T-helper 1 cell (primary cell): ENCODE measurements around the gene MFSD2B.
A peak's percentile ranks its signal among the peaks of the same experiment; 100 is the strongest.
"Not testable (repeated sequence)": the region's sequence is repeated elsewhere in the genome, so short reads cannot be mapped to it uniquely, and the experiment has no call there.

Experiments used
- DNase-seq, 5 donors: peaks; one replicate each; pipeline ENCODE4 v3.0.0-alpha.2; 2012 to 2020
- total RNA-seq, 4 donors: gene quantifications; one replicate each; lab custom pipeline; 2026; lab: John Stamatoyannopoulos, UW

Gene MFSD2B, protein sequence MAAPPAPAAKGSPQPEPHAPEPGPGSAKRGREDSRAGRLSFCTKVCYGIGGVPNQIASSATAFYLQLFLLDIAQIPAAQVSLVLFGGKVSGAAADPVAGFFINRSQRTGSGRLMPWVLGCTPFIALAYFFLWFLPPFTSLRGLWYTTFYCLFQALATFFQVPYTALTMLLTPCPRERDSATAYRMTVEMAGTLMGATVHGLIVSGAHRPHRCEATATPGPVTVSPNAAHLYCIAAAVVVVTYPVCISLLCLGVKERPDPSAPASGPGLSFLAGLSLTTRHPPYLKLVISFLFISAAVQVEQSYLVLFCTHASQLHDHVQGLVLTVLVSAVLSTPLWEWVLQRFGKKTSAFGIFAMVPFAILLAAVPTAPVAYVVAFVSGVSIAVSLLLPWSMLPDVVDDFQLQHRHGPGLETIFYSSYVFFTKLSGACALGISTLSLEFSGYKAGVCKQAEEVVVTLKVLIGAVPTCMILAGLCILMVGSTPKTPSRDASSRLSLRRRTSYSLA
- 0 to 0.46 (median 0.20) reads per million in 4 donors for total RNA-seq

- no peak for DNase-seq
These were observed at the start of gene MFSD2B for GRCh38 chr2:24009680-24010476. Gene MFSD2B, plus strand, starts transcription at chr2:24010085. Its CDS starts 12 bp downstream, at chr2:24010097.

- no peak for DNase-seq
These were observed 42.0 kb upstream of the MFSD2B start for GRCh38 chr2:23967846-23968245.

- no peak for DNase-seq
These were observed 33.0 kb upstream of the MFSD2B start for GRCh38 chr2:23976883-23977282.

DNA sequence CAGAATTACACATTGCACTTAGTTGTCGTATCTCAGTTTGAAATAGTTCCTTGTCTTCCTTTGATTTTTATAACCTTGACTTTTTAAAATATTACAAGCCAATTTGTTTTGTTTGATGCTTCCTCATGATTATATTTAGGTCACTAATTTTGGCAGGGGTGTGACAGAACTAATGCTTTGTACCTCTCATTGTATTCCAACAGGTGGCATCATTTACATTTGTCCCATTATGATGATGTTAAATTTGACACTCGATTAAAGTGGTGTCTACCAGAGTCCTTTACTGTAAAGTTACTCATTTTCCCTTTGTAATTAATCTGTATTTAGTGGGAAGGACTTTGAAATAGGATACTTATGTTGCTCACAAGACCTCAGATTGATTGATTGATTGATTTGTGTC, 21.5 kb upstream of the MFSD2B start:
- peak in 1 of 5 donors; percentile 7 for DNase-seq

GRCh38 chr2:23992931-23993330, 17.0 kb upstream of the MFSD2B start:
- no peak for DNase-seq

DNA sequence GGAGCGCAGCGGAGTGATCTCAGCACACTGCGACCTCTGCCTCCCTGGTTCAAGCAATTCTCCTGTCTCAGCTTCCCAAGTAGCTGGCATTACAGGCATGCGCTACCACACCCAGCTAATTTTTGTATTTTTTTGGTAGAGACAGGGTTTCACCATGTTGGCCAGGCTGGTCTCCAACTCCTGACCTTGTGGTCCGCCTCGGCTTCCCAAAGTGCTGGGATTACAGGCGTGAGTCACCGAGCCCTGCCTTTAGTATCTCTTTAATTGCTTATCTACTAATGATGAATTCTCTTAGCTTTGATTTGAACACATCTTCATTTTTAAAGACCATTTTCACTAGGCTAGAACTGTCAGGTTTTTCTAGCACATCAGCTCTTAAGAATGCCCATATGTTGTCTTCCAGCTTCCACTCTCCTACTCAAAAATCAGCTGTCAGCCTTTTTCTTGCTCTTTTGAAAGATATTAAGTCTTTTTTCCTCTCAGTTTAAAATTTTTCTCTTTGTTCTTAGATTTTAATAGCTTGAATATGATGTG, 16.1 kb upstream of the MFSD2B start:
- no peak for DNase-seq

- no peak for DNase-seq
These were observed 15.3 kb upstream of the MFSD2B start for GRCh38 chr2:23994567-23994966.

- DNase-seq: no peak
These were observed 2.2 kb upstream of the MFSD2B start for GRCh38 chr2:24007693-24008092.

DNA sequence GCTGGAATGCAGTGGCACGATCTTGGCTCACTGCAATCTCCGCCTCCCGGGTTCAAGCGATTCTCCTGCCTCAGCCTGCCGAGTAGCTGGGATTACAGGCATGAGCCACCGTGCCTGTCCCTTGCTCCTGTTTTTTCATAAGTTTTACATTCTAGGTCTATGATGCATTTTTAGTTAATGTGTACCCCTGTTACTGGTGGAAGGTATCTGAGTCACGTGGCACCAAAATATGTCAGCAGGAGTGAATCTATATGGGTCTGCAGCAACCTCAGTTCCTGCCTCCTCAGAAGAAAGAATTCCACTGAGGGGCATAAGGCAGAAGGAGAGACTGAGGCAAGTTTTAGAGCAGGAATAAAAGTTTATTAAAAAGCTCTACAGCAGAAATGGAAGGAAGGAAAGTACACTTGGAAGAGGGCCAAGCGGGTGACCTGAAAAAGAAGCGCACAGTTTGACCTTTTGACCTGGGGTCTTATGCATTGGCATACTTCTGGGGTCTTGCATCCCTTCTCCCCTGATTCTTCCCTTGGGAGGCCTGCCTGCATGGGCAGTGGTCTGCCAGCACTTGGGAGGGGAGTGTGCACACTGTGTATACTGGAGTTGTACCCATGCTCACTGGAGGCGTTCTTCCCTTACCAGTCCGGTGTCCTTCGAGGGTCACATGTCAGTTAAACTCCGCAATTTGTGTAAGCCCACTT, 1.1 kb upstream of the MFSD2B start:
- DNase-seq: no peak

DNA sequence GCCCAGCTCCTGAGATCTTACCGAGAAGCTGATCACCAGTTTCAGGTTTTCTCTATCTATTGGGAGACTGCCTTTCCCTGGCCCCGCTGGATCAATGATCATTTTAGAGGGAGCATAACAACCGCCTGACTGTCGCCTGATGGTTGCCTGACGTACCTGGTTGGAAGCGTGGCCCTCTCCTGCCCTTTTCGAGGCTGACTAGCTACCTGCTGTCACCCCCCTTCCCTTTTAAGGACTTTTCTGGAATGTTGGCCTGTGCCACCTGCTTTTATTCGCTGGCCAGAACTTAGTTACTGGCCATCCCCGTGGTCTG, 562 bp upstream of the MFSD2B start:
- no peak for DNase-seq

DNA sequence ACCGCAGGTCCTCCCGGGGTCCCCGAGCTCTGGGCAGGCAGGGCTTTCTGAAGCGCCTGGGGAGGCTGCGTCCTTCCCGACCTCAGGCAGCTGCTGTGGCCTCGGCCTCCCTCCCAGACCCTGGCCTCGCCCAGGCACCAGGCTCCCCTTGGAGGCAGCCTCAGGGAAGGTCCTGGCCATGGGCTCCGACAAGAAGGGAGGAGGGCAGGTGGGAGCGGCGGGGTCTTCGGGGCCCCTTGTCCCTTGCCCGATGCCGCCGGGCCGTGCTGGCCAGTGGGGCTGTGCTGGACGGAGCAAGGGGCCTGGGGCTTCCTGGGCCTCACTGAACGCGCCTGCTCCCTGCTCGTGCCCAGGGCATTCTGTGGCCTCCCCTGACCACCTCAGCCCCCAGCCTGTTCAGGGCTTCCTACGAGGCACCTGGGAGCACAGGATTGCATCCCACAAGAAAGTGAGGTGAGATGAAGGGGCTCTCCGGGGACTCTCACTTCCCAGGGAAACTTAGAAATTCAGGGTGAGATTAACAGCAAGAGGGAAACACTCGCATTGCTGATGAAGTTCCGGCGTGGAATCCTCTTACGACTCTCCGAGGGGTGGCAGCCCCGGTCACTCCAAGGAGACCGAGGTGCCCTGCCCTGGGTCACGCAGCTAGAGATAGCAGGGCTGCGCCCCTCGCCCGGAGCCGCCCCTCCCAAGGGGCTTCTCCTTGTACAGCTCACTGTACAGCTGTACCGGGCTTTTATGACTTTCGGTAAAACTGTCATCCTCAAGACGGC, 778 bp downstream of the MFSD2B start:
- DNase-seq: no peak

- DNase-seq: no peak
These were observed 1.6 kb downstream of the MFSD2B start for GRCh38 chr2:24011250-24012104.

DNA sequence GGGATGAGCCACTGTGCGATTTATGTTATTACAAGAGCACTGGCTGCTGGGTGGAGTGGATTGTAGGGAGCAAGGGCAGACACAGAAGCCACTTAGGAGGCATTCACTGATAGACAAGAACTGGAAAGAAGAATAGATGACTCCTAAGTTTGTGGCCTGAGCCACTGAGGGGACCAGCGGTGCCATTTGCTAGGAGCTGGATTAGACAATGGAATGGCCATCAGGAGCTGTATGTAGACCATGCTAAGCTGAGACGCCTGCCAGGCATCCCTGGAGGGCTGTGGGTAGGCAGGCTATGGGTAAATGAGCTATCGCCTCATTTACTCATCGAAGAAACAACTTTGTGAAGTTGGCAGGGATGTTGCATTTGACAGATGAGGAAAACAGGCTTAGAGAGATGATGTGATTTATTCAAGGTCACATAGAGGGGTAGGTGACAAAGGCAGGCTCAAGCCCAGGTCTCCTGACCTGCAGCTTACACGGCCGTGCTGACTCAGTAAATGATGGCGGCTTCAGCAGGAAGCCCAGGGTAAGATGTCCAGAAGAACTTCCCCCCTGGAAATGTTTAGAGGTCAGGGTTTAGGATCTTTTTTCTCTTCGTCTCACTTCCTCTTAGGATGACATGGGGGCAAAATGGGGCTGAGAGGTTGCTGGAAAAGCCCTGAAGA, 2.8 kb downstream of the MFSD2B start:
- DNase-seq: no peak

DNA sequence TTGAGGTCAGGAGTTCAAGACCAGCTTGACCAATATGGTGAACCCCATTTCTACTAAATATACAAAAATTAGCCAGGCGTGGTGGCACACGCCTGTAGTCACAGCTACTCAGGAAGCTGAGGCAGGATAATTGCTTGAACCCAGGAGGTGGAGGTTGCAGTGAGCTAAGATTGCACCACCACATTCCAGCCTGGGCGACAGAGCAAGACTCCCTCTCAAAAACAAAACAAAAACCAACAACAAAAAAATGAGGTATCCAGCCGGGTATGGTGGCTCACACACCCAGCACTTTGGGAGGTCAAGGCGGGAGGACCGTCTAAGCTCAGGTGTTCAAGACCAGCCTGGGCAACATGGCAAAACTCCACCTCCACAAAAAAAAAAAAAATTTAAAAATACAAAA, 5.0 kb downstream of the MFSD2B start:
- DNase-seq: not testable (repeated sequence)

DNA sequence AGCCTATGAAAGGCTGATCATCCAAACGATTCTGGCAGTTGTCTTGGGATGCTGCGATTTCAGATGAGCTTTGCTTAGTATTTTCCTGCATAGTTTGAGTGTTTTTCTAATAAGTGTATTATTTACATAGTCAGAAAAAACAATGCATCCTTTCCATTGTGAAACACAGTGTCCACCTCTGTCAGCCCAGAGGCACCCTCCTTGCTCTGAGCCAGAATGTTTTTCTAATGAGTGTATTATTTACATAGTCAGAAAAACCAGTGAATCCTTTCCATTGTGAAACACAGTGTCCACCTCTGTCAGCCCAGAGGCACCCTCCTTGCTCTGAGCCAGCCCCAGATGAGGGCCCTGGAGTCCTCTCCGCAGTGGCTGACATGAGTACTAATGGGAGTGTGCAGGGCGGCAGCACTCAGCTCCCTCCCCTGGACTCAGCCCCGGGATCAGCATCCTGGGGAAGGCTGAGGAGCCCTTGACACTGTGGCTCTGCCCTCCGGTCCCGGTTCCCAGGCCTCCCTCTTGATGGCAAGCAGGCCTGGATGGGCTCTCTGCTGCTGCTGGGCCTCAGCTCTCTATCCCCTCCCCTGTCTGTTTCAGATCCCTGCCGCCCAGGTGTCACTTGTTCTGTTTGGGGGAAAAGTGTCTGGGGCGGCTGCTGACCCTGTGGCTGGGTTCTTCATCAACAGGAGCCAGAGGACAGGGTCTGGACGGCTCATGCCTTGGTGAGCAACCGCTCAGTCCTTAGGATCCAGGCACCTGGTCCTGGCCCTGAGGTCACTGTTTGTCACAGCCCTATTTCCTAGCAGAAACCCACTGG, 5.9 kb downstream of the MFSD2B start:
- DNase-seq: no peak

DNA sequence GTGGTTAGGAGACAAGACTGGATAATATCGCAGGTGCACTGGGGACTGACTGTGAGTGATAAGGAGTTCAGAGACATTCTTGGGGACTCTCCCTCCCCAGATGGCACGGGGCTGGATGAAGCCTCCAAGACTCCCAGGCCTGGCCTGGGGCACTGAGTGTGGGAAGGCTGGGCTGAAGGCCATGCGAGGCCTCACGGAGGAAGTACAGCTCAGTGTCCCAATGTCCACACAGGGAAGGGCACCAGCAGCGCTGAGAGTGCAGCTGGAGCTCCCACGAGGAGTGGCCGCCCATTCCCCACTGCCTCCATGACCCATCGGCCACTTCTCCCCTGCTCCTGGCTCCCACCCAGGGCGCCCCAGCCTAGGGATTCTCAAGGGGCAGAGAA, 6.5 kb downstream of the MFSD2B start:
- DNase-seq: no peak

- no peak for DNase-seq
These were observed 7.2 kb downstream of the MFSD2B start for GRCh38 chr2:24016853-24017703.

DNA sequence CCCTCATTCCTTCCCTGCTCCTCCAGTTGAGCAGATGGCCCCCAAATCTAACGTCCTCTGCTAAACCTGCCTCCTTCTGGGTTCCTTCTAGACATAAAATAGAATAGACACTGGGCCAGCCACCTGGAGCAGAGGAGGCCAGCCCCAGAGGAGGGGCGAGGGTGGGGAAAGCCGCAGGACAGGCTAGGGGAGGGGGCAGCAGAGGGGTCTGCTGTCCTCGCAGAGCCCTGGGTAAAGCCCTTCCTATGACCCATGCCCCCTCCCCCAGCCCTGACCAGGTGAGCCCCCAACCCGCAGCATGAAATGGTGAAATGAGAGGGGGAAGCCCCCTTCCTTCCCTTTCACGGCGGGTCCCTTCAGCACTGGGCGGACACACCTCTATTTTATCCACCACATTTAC, 7.8 kb downstream of the MFSD2B start:
- DNase-seq: no peak

- DNase-seq: no peak
These were observed 8.4 kb downstream of the MFSD2B start for GRCh38 chr2:24018241-24018640.
